LNCAP (cell line): ENCODE data around the gene ATP6V1C2.

ENCODE experiments used
- TF ChIP-seq, protein P1 (sequence below): fragments of 450-650 bp; IDR thresholded peaks from 2 replicates; pipeline ENCODE4 v1.5.1; 2017; ENCODE audit warnings: mild to moderate bottlenecking

The ATP6V1C2 gene

DNA sequence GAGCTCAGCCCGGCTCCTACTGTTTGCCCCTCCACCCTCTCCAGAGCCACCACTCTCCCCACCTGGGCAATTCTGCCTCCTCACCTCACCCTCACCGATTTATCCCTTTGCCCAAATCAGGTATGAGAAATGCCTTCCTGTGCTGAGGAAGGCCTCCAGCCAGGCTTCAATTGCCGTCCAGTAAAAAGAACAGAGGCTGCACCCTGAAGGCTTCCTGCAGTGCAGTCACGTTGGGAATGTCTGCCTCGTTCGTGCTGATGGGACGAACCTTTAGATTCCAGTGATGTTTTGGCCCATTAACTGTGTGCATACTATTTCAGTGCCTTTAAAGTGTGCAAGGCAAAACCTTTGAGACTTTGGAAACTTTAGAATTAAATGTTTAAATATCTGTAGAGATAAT is 34.2 kb downstream of the ATP6V1C2 start:
- TF ChIP-seq, protein P1, sequence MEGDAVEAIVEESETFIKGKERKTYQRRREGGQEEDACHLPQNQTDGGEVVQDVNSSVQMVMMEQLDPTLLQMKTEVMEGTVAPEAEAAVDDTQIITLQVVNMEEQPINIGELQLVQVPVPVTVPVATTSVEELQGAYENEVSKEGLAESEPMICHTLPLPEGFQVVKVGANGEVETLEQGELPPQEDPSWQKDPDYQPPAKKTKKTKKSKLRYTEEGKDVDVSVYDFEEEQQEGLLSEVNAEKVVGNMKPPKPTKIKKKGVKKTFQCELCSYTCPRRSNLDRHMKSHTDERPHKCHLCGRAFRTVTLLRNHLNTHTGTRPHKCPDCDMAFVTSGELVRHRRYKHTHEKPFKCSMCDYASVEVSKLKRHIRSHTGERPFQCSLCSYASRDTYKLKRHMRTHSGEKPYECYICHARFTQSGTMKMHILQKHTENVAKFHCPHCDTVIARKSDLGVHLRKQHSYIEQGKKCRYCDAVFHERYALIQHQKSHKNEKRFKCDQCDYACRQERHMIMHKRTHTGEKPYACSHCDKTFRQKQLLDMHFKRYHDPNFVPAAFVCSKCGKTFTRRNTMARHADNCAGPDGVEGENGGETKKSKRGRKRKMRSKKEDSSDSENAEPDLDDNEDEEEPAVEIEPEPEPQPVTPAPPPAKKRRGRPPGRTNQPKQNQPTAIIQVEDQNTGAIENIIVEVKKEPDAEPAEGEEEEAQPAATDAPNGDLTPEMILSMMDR, result no peak

DNA sequence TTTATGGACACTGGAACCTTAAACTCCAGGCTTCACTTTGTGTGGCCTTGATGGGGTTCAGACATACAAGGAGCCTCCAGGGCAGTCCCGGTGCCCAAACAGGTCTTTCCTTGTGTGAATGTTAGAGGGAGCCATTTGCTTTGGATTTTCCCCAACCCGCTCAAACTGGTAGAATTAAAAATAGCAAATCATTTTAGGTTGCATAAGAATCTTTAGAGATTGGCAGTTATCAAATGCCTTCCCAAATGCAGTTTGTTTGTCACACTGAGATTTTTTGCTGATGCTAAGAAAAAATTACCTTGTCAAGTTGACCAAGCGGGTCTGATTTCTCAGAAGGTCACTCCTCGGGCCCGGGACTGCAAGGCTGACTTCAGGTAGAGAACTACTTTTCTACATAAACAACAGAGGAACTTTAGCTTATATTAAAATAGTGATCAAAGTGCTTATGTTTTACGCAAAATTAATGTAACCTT is 36.4 kb downstream of the ATP6V1C2 start:
- TF ChIP-seq, protein P1, result no peak

DNA sequence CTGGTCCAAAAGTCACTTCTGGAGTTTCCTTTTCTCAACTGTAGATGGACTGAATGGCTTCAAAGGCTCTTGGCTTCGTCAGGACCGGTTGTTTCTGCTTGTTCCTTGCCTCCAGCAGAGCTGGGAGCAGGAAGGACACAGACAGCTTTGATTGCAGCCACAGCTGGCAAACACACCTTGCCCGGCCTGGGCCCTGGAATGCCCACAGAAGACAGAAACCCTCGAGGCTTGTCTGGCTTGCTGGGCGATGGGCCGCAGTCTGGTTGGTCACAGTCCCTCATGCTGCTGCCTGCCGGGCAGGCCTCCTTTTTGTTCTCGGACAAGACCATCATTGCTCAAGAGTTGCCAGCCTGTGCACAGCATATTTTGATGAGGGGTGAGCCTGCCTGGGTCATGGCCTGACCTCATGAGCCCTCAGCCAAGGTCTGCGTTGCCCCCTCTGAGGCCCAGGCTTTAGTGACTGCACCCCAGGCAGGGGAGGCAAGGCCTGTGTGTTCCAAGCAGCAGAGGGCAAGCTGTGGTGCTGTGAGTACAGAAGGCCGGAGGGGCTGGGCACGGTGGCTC is 37.8 kb downstream of the ATP6V1C2 start:
- TF ChIP-seq, protein P1, result no peak

DNA sequence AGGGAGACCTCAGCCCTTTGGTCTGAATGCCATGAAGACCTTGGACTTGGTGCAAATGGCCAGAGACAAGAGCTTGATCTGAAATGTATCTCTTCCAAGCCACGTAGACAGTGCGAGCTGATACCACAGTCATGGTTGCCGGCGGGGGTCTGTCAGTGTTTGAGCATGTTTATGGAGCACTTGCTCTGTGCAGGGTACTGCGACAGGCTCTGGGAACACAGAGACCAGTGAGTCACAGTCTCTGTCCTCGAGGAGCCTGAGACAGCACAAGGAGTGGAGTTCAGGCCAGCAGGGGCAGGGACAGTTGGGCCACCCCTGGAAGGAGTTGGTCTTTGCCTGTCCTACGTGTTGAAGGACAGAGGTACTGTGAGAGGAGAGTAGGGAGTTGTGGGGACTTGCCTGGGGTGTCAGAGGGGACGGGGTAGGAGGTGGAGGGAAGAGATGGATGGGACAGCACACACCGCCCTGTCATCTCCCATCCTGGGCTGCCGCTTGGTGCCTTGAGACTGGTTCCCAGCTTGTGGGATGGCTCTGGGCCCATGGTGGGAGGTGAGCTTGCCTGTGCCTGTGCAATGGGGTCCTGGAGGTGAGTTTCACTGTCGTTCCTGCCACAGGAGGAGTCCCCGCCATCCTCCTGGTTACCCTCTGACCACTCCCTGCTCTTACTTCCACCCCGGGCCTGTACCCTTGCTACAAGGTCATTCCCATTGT is 39.5 kb downstream of the ATP6V1C2 start:
- TF ChIP-seq, protein P1, result no peak

DNA sequence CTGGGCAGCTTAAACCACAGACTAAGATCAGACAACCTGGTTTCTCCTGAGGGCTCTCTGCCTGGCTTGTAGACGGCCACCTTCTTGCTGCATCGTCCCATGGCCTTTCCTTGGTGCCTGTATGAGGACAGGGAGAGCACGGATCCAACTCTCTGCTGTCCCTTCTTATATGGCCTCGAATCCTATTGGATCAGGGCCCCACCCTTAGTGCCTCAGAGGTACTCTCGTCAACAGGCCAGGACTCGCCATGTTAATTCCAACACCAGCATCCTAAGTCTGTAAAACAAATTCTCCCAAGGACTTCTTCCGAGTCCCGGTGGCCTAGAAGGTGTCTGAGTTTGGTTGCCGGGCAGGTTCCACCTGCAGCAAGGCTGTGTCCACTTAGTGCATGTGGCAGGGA is 40.2 kb downstream of the ATP6V1C2 start:
- TF ChIP-seq, protein P1, result no peak

DNA sequence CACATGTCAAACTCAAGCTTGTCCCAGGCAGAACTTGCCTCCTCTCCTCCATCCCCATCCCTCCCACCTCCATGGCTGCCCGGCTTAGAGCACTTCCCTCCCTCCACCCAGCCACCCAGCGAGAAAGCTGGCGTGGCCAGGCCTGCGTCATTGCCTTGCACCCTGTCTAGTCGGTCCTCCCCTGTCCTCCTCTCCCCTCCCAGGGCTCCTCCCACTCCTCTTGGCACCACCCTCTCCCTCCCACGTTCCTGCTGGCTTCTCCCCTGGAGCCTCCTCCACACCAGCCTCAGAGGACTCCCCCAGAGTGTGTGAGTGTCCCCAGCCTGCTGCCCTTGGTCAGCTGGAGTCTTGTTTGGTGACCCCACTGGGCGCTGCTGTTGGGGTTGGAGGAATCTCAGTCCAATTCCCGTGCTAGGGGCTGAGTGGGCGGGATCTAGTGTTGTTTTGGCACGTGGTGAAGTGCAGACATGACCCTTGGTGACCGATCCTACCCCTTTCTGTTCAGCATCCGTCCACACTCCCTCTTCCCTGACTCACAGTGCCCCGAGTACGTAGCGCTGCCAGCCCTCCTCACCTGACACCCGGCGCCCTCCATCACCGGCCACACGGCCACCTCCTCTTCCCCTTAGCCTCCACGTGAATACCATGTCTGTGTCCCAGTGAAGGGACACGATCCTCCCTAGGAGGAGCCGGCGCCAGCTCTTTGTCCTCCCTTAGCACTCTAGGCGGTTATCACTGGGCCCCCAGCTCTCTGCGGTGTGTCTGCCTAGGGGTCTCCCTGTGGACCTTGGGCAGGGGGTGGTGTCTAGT is 41.4 kb downstream of the ATP6V1C2 start:
- TF ChIP-seq, protein P1, result no peak

DNA sequence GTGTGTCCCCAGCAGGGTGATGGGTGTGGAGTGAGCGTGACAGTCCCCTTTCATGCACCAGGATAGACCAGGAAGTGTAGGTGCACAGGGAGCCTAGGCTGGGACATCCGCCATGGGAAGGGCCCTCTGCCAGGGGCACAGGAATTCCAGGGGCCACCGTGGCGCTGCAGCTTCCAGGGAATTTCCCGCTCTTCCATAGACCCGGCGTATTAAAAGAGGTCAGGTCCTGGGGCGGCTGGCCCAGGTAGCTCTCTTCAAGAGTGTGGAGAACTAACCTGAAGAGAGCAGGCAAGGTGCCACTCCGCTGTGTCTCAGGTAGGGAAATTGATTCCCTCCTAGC is 42.0 kb downstream of the ATP6V1C2 start:
- TF ChIP-seq, protein P1, result no peak
